AG04449 (cell line): Measurements from ENCODE around the gene C15orf61.

Source experiments
- CTCF ChIA-PET: fragments of 350-600 bp; formaldehyde crosslinking; extraction: SDS; loops from one replicate; lab custom pipeline; 2021; ENCODE audit warnings: antibody characterized with exemption; lab: Yijun Ruan, JAX
- POLR2A ChIA-PET: fragments of 400-600, 350-600 bp; formaldehyde crosslinking; extraction: SDS; loops from one replicate; lab custom pipeline; 2020; ENCODE audit warnings: antibody characterized with exemption, inconsistent platforms; lab: Yijun Ruan, JAX
- DNase-seq: peaks from one replicate; pipeline ENCODE4 v3.0.0-alpha.2; 2010; ENCODE audit warnings: low read depth, low spot score
- H3K4me3 ChIP-seq: 2 replicates; pipeline ENCODE4 v1.5.1; 2011; ENCODE audit warnings: low read depth, mild to moderate bottlenecking, control low read depth, low read length
- TF ChIP-seq, protein P1 (sequence below): IDR thresholded peaks from one replicate; pipeline ENCODE4 v1.5.1; 2011; ENCODE audit warnings: mild to moderate bottlenecking, moderate library complexity, low read length, control low read depth, inconsistent platforms; ENCODE audit not compliant: insufficient read depth; ENCODE audit errors: missing control alignments

Gene C15orf61

DNA sequence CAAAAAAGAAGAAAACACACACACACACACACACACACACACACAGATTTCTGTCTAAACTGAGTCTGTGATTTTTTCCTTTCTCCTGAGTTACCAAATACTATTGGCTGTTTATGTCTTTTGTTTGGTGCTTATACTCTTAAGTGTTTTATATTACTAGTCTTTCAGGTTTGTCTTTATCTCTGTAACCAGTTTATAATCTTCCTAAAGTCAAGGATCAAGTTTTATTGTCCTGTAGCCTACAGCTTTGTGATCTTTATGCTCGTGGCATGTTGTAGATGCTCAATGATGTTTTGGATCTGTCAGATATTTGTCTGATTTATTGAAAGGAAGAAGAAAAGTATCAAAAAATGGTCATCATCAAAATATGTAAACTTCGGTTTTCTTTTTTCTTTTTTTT lies 26.1 kb downstream of the C15orf61 start:
- DNase-seq, result no peak
- ChIA-PET CTCF (no interaction called here), POLR2A (no interaction called here)
- no peak overlapping the region for H3K4me3 ChIP-seq
- TF ChIP-seq, protein P1, sequence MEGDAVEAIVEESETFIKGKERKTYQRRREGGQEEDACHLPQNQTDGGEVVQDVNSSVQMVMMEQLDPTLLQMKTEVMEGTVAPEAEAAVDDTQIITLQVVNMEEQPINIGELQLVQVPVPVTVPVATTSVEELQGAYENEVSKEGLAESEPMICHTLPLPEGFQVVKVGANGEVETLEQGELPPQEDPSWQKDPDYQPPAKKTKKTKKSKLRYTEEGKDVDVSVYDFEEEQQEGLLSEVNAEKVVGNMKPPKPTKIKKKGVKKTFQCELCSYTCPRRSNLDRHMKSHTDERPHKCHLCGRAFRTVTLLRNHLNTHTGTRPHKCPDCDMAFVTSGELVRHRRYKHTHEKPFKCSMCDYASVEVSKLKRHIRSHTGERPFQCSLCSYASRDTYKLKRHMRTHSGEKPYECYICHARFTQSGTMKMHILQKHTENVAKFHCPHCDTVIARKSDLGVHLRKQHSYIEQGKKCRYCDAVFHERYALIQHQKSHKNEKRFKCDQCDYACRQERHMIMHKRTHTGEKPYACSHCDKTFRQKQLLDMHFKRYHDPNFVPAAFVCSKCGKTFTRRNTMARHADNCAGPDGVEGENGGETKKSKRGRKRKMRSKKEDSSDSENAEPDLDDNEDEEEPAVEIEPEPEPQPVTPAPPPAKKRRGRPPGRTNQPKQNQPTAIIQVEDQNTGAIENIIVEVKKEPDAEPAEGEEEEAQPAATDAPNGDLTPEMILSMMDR, result no peak

DNA sequence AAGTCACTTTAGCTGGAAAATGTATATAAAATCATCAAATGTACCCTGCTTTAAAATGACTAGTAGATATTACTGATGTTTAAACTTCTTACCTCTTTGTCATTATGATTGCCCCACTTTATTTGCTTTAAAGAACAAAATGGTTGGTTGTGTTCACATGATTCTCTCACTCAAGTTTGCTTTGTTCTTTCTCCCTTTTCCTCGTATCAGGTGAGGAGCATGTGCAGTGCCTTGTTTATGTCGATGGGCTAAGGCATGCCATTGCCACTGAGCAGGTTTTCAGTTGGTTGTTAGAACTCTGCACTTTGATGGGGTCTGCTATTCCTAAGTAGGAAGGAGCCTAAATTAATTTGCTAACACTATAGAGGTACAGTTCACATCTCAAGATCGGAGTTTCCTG lies 26.9 kb downstream of the C15orf61 start:
- CTCF ChIA-PET, result no interaction called here
- POLR2A ChIA-PET, result no interaction called here
- DNase-seq, result no peak

DNA sequence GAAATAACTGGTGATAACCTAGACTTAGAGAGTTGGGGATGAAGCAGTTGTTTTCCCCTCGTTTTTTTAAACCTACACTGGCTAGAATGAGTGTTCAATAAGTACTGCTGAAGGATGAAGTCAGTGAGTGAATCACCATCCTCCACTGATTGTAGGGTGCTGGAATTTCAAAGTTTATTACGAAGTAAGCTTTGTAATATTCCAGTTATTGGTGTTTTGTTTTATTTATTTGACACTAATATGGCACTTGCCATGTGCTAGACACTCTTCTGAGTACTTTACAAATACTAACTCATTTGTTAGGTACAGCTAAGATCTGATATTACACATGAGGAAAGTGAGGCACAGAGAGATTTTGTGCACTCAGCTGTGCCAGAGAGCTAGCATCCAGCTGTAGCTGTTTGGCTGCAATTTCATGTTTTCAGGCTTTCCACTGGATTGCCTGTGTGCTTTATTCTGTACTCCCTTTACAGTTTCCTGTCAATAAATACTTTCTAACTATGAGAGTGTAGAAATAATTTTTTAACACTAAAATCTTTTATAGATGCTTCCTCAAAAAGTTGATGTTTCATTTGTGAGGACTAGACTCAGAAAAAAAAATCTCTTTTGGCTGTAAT lies 27.4 kb downstream of the C15orf61 start:
- DNase-seq, result no peak
- ChIA-PET CTCF (no interaction called here), POLR2A (no interaction called here)
- TF ChIP-seq, protein P1, result no peak
- no peak overlapping the region for H3K4me3 ChIP-seq

More for the DNA sequence above, 26.9 kb downstream of the C15orf61 start:
- H3K4me3 ChIP-seq, result no peak overlapping the region
- TF ChIP-seq, protein P1, result no peak

DNA sequence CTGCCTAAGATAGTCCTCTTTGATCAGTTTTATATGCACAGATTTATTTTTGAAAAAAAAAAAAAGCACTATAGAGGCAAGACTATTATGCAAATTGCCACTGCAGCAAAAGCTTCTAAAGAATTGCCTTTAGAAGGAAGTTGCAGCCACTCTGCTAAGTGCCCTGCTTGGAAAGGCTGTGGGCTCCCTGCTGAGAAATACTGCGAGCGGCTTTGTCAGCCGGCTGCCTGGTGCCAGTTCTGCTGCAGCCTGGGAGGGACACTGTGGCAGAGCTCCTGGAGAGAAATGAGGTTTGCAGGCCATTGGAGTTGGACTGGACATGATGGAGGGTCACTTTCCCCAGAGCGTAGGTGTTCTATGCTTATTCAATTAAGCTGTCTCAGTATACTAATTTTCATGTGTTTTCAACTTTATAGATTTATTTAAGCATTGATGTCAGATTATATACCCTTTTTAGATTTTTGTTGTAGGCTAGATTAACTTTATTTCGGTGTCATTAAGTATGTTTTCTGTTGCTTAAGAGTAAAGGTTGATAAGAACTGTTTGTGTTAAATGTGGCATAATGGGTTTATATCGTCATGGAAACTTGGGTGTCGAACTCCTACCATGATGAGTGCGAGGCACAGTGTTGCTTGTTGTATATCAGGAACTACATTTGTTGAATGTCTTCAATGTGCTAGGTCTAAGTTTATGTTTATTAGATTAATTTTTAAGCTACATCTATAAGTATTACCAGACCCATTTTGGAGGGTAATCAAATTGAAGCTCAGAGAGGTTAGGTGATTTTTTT lies 28.1 kb downstream of the C15orf61 start:
- no peak overlapping the region for H3K4me3 ChIP-seq
- ChIA-PET POLR2A (no interaction called here), CTCF (no interaction called here)
- TF ChIP-seq, protein P1, result no peak
- DNase-seq, result no peak

DNA sequence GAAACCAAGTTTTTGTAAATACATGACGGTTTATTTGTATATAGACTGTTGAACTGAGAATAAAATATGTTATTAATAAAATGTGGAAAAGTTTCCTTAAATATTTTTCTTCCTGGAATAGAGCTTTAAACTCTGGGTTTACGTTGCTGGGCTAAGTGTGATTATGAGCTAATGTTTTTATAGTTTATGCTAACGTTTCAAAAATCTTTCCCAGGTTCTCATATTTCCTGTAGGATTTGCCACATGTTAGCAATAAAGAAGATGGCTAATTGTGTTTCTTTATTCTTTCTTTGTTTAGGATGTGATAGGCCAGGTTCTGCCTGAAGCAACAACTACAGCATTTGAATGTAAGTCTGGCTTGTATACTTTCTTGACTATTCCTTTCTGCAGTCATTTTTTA lies 28.8 kb downstream of the C15orf61 start:
- POLR2A ChIA-PET, result no interaction called here
- TF ChIP-seq, protein P1, result no peak
- DNase-seq, result no peak
- CTCF ChIA-PET, result interaction anchor here (0.7 kb wide), 1 partner anchor 646 kb away, joined by 3 read pairs; no protein-coding TSS in a partner anchor
- H3K4me3 ChIP-seq, result no peak overlapping the region

DNA sequence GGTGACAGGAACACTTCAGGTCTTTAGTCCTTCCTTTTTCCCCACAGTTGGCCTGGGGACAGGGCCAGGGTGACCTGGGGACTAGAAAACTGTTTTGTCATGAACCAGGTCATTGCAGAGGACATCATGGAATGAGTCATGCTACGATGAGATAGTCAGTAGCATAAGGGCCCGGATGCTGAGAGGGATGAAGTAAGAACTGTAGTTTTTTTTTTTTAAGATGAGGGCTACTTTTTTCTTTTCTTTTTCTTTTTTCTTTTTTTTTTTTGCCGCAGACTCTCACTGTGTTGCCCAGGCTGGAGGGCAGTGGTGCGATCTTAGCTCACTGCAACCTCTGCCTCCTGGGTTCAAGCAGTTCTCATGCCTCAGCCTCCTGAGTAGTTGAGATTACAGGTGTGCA lies 29.6 kb downstream of the C15orf61 start:
- ChIA-PET CTCF (interaction anchor here (0.7 kb wide), 1 partner anchor 646 kb away, joined by 3 read pairs; no protein-coding TSS in a partner anchor), POLR2A (no interaction called here)
- TF ChIP-seq, protein P1, result no peak
- no peak for DNase-seq
- H3K4me3 ChIP-seq, result no peak overlapping the region
